Immature natural killer cell (primary cell): ENCODE measurements around the gene ADM5. TPM values are rescaled to one million over a fixed set of nuclear protein-coding genes. Genes with fewer than 3 reads are reported as not detected.

ENCODE experiments used
- DNase-seq, 3 donors: peaks; one replicate each; pipeline ENCODE4 v3.0.0; 2022; ENCODE audit warnings: mixed read lengths in 1 of 3
- H3K27ac Mint-ChIP-seq, 6 donors: one replicate each; pipeline ENCODE4 v1.8.0; 2020; ENCODE audit warnings: mixed read lengths in 6 of 6, mild to moderate bottlenecking in 5 of 6, inconsistent platforms in 4 of 6, moderate library complexity in 3 of 6
- H3K27me3 Mint-ChIP-seq, 3 donors: one replicate each; pipeline ENCODE4 v1.8.0; 2020 to 2021; ENCODE audit warnings: low read depth in 3 of 3, mild to moderate bottlenecking in 3 of 3, mixed read lengths in 3 of 3, moderate library complexity in 3 of 3, inconsistent platforms in 1 of 3
- H3K36me3 Mint-ChIP-seq, 3 donors: one replicate each; pipeline ENCODE4 v1.8.0; 2020; ENCODE audit warnings: mixed read lengths in 3 of 3, inconsistent platforms in 2 of 3, mild to moderate bottlenecking in 2 of 3
- H3K4me1 Mint-ChIP-seq, 2 donors: one replicate each; pipeline ENCODE4 v1.8.0; 2020; ENCODE audit warnings: inconsistent platforms in 2 of 2, mild to moderate bottlenecking in 2 of 2, mixed read lengths in 2 of 2, moderate library complexity in 1 of 2
- H3K4me3 Mint-ChIP-seq, 5 donors: one replicate each; pipeline ENCODE4 v1.8.0; 2020; ENCODE audit warnings: mild to moderate bottlenecking in 5 of 5, mixed read lengths in 5 of 5, inconsistent platforms in 3 of 5, moderate library complexity in 3 of 5
- H3K9me3 Mint-ChIP-seq, 6 donors: one replicate each; pipeline ENCODE4 v1.8.0; 2020; ENCODE audit warnings: mild to moderate bottlenecking in 6 of 6, mixed read lengths in 6 of 6, inconsistent platforms in 4 of 6, moderate library complexity in 3 of 6
- polyA plus RNA-seq, 3 donors: library from polyadenylated mRNA; unstranded; fragments of 300-500 nt; fragmentation: Illumina TruSeq; gene quantifications; one replicate each; pipeline ENCODE4 v1.2.3, GENCODE V29; 2021

Gene ADM5
- polyA plus RNA-seq, 3 donors from 2014 or later = 0.28 TPM; not detected in 2

- Mint-ChIP-seq H3K4me3 (peak overlapping the region; percentile 96 to 99 (median 97)), H3K36me3 (peaks cover 0 to under 1% (median 0%) of the 10 kb centered on the region in 3 donors), H3K9me3 (no peaks in the 10 kb centered on the region), H3K4me1 (peaks cover 44 to 50% of the 10 kb centered on the region in 2 donors), H3K27me3 (peaks cover 7 to 12% (median 11%) of the 10 kb centered on the region in 3 donors), H3K27ac (peak overlapping the region; percentile 93 to 99 (median 96))
- peak; percentile 80 to 85 (median 82) for DNase-seq
Observed at GRCh38 chr19:49664171-49665035, 25.0 kb upstream of the ADM5 start.

DNA sequence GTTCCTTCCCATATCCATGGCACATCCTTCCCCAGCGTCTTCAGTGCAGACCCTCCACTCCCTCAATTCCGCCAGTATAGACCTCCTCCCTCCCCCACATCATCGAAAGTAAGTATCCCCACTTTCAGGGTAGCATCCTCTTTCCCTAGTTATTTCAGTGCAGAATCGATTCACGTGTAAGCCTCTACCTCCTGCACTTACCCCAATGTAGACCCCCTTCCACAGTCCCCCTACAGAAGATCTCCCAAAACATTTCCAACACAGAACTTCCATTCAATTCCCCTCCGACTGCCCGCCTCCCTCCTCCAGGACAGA, 24.4 kb upstream of the ADM5 start:
- peak in 1 of 3 donors; percentile 27 for DNase-seq
- Mint-ChIP-seq H3K9me3 (no peaks in the 10 kb centered on the region), H3K27me3 (peaks cover 7 to 12% (median 11%) of the 10 kb centered on the region in 3 donors), H3K4me3 (peak overlapping the region; percentile 96 to 99 (median 97)), H3K4me1 (peaks cover 44 to 50% of the 10 kb centered on the region in 2 donors), H3K36me3 (peaks cover 0 to 5% (median 3%) of the 10 kb centered on the region in 3 donors), H3K27ac (peak overlapping the region; percentile 93 to 99 (median 96))

DNA sequence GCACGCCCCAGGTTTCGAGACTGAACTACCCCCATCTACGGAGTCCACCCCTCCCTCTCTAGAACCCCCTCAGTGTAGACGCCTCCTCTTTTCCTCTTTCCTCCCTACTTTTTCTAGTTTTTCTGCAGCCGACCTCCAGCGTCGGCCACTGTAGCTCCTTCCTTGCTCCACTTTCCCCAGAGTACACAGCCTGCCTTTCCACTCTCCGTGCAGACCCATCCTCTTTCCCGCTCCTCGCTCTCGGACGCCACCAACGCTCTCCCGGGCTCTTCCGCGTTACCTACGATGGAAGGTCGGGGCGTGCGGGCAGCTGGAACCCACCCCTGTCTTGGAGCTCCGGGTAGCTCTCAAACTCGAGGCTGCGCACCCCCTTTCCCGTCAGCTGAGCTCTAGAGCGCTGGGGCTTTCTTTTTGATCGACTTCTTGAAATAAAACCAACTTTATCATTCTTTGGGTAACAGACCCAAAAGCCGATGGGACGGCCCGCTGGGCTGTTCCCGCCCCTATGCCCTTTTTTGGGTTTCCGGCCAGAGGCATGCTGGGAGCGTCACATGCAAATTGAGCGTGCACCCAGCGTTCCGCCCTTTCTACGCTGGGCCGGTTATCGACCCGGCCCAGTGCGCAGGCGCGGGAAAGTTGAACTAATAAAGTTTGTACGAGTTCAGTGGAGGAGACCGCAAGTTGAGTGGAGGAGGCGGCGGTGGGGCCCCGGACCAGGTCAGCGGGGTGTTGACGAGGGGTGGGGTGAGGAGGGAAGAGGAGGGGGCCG, 23.9 kb upstream of the ADM5 start, which contains the start of the genes BCL2L12 and IRF3:
Gene BCL2L12, plus strand, starts transcription at position 583 of the 769 bp plus-strand sequence. CDS start 760 bp downstream, outside the sequence.
Gene IRF3, minus strand, starts transcription at position 507 of the 769 bp plus-strand sequence. CDS start 1,019 bp downstream, outside the sequence.
- DNase-seq = peak; percentile 98
- Mint-ChIP-seq H3K4me1 (peaks cover 44 to 45% of the 10 kb centered on the region in 2 donors), H3K36me3 (peaks cover 0 to 5% (median 3%) of the 10 kb centered on the region in 3 donors), H3K27me3 (peaks cover 7 to 12% (median 11%) of the 10 kb centered on the region in 3 donors), H3K4me3 (peak within 1 kb of the TSS; percentile 96 to 99 (median 97)), H3K9me3 (no peaks in the 10 kb centered on the region), H3K27ac (peak within 1 kb of the TSS; percentile 93 to 99 (median 96))

GRCh38 chr19:49666120-49666444, 23.3 kb upstream of the ADM5 start:
- H3K4me3 Mint-ChIP-seq = peak overlapping the region; percentile 96 to 99 (median 97)
- H3K4me1 Mint-ChIP-seq = peaks cover 44 to 45% of the 10 kb centered on the region in 2 donors
- H3K27ac Mint-ChIP-seq = peak overlapping the region; percentile 93 to 99 (median 96)
- H3K36me3 Mint-ChIP-seq = peaks cover 0 to 5% (median 3%) of the 10 kb centered on the region in 3 donors
- peaks cover 7 to 12% (median 11%) of the 10 kb centered on the region in 3 donors for H3K27me3 Mint-ChIP-seq
- DNase-seq = no peak
- no peaks in the 10 kb centered on the region for H3K9me3 Mint-ChIP-seq

GRCh38 chr19:49667473-49667872, 21.9 kb upstream of the ADM5 start:
- Mint-ChIP-seq H3K27ac (peak overlapping the region in 5 of 6 donors; percentile 25 to 93 (median 61)), H3K4me3 (peak overlapping the region; percentile 96 to 99 (median 97)), H3K36me3 (peaks cover 0 to 5% (median 3%) of the 10 kb centered on the region in 3 donors), H3K9me3 (no peaks in the 10 kb centered on the region), H3K4me1 (peaks cover 49 to 51% of the 10 kb centered on the region in 2 donors), H3K27me3 (peaks cover 7 to 15% (median 11%) of the 10 kb centered on the region in 3 donors)
- no peak for DNase-seq

GRCh38 chr19:49669516-49669915, 19.9 kb upstream of the ADM5 start:
- Mint-ChIP-seq H3K27ac (no peak overlapping the region), H3K4me1 (peaks cover 30 to 37% of the 10 kb centered on the region in 2 donors), H3K4me3 (no peak overlapping the region), H3K27me3 (peaks cover 5 to 13% (median 5%) of the 10 kb centered on the region in 3 donors), H3K36me3 (peaks cover 0 to 5% (median 3%) of the 10 kb centered on the region in 3 donors), H3K9me3 (no peaks in the 10 kb centered on the region)
- DNase-seq = no peak

GRCh38 chr19:49672131-49672919, 17.1 kb upstream of the ADM5 start:
- Mint-ChIP-seq H3K36me3 (peaks cover 0 to 5% (median 3%) of the 10 kb centered on the region in 3 donors), H3K4me3 (no peak overlapping the region), H3K27ac (peak overlapping the region in 2 of 6 donors; percentile 49 to 61), H3K4me1 (peaks cover 20 to 22% of the 10 kb centered on the region in 2 donors), H3K9me3 (no peaks in the 10 kb centered on the region), H3K27me3 (peaks cover 8 to 14% (median 11%) of the 10 kb centered on the region in 3 donors)
- peak; percentile 69 to 74 (median 69) for DNase-seq

GRCh38 chr19:49676136-49676783, 13.1 kb upstream of the ADM5 start:
- Mint-ChIP-seq H3K27ac (peak overlapping the region; percentile 95 to 100 (median 98)), H3K9me3 (no peaks in the 10 kb centered on the region), H3K27me3 (peaks cover 11 to 14% (median 14%) of the 10 kb centered on the region in 3 donors), H3K4me3 (peak overlapping the region; percentile 90 to 99 (median 97)), H3K36me3 (no peaks in the 10 kb centered on the region), H3K4me1 (peaks cover 32 to 33% of the 10 kb centered on the region in 2 donors)
- no peak for DNase-seq

DNA sequence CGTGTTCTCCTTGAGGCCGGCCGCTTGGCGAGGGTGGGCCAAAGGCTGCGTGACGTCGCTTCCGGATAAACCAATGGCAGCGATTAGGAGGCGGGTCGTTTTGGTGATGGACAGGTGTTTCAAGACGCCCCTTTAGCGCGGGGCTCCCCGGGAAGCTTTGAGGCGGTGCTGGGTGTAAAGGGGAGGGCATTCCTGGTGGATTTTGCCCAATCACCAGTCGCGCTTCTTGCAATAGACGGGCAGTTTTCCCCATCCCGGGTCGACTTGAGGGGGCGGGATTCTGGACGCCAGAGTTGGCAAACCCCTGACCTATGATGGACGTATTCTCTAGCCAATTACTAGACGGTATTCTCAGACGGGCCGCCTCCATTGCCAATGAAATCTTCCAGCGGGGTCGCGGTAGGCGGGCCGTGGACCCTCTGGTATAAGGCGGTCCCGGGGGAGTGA, 12.6 kb upstream of the ADM5 start:
- Mint-ChIP-seq H3K4me1 (peaks cover 32 to 33% of the 10 kb centered on the region in 2 donors), H3K9me3 (no peaks in the 10 kb centered on the region), H3K36me3 (no peaks in the 10 kb centered on the region), H3K27ac (peak overlapping the region; percentile 95 to 100 (median 98)), H3K4me3 (peak overlapping the region; percentile 90 to 99 (median 97)), H3K27me3 (peaks cover 11 to 14% (median 13%) of the 10 kb centered on the region in 3 donors)
- peak; percentile 99 for DNase-seq

- H3K9me3 Mint-ChIP-seq = no peaks in the 10 kb centered on the region
- peak within 1 kb of the TSS; percentile 90 to 99 (median 97) for H3K4me3 Mint-ChIP-seq
- H3K4me1 Mint-ChIP-seq = peaks cover 27 to 29% of the 10 kb centered on the region in 2 donors
- H3K27me3 Mint-ChIP-seq = peaks cover 11 to 14% (median 11%) of the 10 kb centered on the region in 3 donors
- H3K36me3 Mint-ChIP-seq = peaks cover 0 to 4% (median under 1%) of the 10 kb centered on the region in 3 donors
- no peak for DNase-seq
- H3K27ac Mint-ChIP-seq = peak within 1 kb of the TSS; percentile 95 to 100 (median 98)
Observed at GRCh38 chr19:49677231-49677900, 12.0 kb upstream of the ADM5 start, which contains the start of gene PRMT1. Gene PRMT1 (plus strand): TSS chr19:49677271. CDS start chr19:49677281, 10 bp downstream.

GRCh38 chr19:49677901-49678674, 11.3 kb upstream of the ADM5 start:
- H3K27ac Mint-ChIP-seq = peak overlapping the region; percentile 89 to 97 (median 93)
- peaks cover 26 to 28% of the 10 kb centered on the region in 2 donors for H3K4me1 Mint-ChIP-seq
- H3K9me3 Mint-ChIP-seq = no peaks in the 10 kb centered on the region
- peaks cover 11 to 14% (median 11%) of the 10 kb centered on the region in 3 donors for H3K27me3 Mint-ChIP-seq
- DNase-seq = peak; percentile 71 to 75 (median 73)
- H3K4me3 Mint-ChIP-seq = peak overlapping the region; percentile 80 to 87 (median 84)
- H3K36me3 Mint-ChIP-seq = peaks cover 0 to 6% (median 3%) of the 10 kb centered on the region in 3 donors
